DMS79 treated with DMSO at 0.1 percent for 48 hours (cell line): Measurements from ENCODE around the gene TRABD.
"Not testable (repeated sequence)": the region's sequence is repeated elsewhere in the genome, so short reads cannot be mapped to it uniquely, and the experiment has no call there.

Experiments used
- DNase-seq: peaks from one replicate; lab custom pipeline; 2025; lab: John Stamatoyannopoulos, UW

TRABD gene, protein sequence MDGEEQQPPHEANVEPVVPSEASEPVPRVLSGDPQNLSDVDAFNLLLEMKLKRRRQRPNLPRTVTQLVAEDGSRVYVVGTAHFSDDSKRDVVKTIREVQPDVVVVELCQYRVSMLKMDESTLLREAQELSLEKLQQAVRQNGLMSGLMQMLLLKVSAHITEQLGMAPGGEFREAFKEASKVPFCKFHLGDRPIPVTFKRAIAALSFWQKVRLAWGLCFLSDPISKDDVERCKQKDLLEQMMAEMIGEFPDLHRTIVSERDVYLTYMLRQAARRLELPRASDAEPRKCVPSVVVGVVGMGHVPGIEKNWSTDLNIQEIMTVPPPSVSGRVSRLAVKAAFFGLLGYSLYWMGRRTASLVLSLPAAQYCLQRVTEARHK

DNA sequence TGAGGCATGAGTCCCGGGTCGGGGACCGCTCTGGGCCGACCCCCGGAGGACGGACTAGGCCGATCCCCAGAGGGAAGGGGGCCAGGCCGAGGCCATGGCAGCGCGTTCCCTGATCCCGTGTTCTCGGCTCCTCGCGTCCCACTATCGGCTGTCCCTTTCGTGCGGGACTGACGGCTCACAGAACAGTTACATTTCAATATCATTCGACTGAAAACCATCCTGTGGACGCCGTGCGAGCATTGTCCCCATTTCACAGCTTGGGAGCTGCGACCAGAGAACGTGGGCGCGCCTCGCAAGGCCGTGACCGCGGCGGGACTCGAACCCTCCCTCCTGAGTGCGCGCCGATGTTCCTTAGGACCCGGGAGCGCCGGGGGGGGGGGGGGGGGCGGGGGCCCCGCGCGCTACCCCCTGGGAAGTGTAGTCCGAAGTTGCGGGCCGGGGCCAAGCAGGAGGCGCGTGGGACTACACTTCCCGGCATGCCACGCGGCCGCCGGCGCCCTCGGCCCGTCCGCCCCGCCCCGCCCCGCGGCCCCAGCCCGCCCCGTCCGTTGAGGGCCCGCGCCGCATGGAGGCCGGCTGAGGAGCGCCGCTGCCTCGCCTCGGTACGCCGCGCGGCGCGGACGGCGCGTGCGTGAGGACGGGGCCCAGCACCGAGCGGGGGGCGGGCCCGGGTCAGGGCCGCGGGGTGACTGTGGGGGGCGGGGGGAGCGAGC, at the start of gene TRABD:
TSS of gene TRABD (plus strand) at position 539 of the 713 bp plus-strand sequence. CDS start 7,148 bp downstream, outside the sequence.
- DNase-seq, result peak; percentile 17

DNA sequence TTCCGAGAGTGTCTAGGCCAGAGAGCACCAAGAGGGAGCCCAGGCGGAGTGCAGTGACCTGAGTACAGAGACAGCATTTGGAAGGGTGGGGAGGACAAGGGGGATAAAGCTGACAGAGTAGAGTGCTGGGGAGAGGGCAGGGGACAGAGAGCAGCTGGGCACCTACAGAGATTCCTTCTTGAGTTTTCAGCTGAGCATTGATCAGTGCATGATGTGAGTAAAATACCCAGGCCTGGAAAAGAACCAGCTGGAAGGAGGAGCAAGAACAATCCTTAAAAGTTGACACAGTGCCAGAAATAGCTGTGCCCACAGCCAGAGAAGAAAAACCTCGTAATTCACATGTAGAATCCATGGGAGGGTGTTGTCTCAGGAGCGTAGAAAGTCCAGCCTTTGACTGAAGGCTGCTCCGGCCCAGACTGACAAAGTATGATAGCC, 49.1 kb upstream of the TRABD start:
- DNase-seq, result peak; percentile 32

DNA sequence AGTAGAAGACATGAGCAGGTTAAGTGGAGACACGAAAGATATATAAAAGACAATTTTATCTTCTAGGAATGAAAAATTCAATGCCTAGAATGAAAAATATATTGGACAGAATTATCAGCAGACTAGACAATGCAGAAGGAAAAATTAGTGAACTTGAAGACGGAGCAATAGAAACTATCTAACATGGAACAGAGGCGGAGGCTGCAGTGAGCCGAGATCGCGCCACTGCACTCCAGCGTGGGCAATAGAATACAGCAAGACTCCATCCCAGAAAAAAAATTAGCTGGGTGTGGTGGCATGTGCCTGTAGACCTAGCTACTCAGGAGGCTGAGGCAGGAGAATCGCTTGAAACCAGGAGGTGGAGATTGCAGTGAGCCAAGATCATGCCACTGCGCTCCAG, 48.4 kb upstream of the TRABD start:
- DNase-seq, result not testable (repeated sequence)

DNA sequence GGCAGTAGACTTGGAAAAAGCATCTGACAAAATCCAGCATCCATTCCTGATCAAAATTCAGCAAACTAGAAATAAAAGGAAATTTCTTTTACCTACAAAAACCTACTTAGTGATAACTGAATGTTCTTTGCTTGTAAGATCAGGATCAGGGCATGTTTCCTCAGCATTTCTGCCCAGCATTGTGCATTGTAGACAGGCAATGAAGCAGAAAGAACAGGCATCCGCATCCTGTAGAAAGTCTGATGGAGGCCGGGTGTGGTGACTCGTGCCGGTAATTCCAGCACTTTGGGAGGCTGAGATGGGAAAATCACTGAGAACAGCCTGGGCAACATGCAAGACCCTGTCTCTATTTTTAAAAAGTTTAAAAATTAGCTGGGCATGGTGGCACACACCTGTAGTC, 47.7 kb upstream of the TRABD start:
- no peak for DNase-seq

DNA sequence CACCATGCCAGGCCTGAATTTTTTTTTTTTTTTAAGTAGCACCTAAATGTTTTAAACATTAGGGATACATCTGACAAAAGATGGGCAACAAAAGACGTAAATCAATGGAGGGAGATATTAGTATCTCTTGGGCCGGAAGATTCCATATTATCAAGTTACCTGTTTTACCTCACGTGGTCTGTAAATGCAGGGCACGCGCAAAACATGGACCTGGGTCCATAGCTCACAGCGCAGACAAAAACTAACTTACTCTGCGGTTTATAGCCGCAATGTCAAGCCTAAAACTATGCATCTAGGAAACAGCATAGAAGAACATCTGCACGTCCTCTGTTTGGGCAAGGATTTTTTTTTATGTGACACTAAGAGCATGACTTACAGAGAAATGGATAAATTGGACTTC, 46.7 kb upstream of the TRABD start:
- no peak for DNase-seq

DNA sequence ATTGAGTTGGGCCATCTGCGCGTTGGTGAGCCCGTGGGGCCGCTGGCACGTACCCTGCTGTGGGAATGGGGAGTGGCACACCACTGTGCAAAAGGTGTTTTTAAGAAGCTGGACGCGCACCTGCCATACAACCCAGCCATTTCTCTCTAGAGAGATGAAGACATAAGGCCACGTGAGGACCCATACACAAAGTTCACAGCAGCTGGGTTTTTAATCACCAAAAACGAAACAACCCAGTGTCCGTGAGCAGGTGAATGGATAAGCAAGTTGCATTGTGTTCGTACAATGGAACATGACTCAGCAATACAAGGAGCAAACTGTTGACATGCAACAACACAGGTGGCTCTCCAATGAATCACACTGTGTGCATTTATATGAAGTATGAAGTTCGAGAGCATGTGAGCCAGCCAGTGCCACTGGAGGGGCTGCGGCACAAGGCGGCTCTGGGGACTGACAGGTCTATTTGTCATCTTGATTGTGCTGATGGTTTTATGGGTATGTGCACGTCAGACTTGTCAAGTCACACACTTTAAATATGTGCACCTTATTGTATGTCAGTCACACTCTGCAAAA, 45.8 kb upstream of the TRABD start:
- DNase-seq, result peak; percentile 46

DNA sequence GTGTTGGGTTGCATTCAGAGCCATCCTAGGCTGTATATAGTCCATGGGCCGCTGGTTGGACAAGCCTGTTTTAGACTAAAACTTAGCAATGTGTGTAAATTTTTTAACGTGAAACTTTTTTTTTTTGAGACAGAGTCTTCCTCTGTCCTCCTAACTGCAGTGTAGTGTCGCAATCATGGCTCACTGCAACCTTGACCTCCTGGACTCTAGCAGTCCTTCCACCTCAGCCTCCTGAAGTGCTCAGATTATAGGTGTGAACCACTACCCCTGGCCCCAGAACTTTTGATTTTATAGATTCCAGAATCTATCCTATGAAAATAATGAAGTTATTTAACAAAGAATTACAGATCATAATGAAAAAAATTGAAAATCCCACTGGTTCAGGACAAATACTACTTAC, 45.1 kb upstream of the TRABD start:
- no peak for DNase-seq

DNA sequence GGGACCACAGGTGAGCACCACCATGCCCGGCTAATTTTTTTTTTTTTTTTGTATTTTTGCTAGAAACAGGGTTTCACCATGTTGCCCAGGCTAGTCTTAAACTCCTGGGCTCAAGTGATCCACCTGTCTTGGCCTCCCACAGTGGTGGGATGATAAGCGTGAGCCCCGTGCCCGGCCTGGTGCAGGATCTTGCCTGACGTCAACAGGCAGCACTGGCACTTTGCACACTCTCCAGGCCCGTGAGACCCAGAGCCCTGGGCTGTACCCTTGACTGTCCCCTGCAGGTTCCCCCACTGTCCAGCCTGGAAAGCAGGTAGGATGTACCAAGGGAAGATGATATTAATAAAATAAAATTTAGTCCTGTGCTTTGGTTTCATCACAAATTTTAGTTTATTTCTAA, 44.3 kb upstream of the TRABD start:
- DNase-seq, result no peak

DNA sequence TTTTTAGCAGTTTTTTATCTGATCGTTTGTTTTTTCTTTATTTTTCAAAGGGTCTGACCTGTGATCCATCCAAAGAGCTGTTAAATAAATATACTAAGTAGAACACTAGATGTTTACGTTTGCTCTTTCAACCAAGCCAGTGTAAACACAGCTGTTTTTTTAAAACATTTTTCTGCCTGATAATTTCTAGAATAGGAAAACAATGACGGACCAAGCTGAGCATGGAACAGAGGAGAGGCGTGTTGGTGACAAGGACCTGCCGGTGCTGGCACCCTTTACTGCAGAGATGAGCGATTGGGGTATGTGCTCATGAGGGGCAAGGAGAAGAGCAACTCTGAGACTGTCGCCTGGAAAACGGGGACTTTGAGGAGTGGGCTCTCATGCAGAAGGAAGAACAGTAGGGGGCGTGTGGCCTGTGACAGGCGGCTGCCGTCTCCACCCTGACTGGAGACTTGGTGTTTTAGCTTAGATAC, 43.8 kb upstream of the TRABD start:
- DNase-seq, result no peak

DNA sequence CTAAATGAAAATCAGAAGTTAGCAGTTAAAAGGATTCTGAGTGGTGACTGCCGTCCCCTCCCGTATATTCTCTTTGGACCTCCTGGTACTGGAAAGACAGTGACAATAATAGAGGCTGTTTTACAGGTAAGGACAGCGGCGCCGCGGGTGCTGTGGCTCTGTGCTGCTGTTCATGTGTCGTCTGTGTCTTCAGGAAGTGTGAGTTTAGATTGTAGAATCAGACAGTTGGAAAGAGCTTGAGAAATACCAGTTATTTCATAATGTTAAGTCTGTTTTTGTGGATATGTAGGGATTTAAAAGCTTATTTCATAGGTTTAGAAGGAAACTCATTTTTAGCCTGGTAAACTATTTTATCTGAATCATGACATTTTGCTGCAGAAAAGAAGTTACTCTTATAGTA, 42.6 kb upstream of the TRABD start:
- no peak for DNase-seq

DNA sequence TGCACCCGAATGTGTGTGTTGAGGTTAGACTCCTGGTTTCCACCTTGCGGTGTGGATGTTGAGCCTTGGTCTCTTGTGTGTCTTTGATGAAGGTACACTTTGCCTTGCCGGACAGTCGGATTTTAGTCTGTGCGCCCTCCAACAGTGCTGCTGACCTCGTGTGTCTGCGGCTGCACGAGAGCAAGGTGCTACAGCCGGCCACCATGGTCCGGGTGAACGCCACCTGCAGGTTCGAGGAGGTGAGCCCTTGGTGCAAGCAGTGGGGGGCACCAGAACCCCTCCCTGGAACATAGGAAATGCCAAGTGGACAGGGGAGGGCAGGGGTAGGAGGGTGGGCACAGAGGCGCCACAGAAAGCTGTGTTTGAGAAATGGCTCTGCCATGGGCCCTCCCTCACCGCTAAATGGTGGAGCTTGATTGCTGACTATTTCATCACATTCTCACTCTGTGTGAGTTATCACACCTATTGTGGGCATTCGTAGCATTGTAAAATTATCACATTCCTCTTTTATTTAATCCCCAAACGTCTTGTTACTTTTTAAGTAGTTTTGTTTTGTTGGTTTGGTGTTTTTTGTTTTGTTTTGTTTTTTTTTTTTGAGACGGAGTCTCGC, 41.6 kb upstream of the TRABD start:
- DNase-seq, result no peak

DNA sequence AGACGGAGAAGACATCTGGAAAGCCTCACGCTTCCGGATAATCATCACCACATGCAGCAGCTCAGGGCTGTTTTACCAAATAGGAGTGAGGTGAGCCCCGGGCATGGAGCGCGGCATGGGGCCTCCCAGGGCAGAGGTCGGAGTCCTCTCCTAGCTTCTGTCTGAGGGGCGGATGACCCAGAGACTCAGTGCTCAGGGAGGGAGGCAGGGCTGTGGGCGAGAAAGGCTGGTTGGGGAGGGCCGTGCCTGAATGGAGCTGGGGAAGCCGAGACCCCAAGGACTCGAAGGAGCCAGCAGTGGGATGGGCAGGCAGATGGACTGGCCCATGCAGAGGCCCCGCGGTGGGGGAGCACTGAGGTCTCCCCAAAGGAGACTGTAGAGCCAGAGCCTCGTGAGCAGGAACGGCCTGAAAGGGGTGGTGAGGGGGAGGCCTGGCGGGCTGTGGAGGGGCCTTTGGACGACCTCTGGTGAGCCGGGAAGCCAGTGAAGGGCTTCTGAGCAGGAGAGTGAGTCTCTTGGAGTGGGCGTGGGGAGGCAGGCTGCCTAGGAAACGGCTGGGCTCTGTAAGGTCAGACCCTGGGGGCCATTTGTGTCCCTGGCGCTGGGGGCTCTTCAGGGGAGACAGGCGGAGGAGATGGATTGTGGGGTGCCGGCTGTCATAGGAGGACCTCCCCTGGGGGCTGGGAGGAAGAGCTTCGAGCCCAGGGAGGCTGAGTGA, 39.8 kb upstream of the TRABD start:
- DNase-seq, result no peak

DNA sequence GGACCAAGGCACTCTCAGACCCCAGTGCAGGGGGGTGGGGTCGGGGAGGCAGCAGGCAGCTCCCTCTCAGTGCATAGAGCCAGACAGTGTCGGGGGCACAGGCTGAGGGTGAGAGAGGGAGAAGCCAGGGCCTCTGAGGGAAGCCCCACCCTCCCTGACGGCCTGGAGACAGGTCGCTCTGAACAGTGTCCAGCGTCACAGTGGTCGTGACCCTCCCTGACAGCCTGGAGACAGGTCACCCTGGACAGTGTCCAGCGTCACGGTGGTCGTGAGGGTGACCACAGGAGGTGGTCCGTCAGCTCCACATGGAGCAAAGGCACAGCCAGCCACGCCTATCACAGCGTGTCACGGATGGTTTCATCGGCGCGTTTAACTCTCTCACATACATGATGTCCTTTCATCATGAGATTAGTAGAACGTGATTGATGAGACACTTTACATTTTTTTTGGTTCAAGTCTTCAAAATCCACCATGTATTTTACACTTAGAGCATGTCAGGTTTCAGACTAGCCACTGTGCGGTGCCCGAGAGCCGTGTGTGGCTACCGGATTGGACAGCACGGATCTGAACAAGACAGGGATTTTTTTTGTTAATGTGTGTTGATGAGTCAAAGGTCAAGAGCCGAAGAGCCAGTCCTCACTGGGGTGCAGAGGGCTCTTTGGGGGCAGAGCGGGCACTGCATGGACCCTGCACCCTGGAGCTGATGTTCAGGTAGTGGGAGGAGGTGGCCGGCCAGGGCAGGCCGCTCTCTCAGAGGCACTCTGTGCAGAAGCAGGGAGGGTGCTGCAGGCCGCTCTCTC, 39.1 kb upstream of the TRABD start:
- no peak for DNase-seq

DNA sequence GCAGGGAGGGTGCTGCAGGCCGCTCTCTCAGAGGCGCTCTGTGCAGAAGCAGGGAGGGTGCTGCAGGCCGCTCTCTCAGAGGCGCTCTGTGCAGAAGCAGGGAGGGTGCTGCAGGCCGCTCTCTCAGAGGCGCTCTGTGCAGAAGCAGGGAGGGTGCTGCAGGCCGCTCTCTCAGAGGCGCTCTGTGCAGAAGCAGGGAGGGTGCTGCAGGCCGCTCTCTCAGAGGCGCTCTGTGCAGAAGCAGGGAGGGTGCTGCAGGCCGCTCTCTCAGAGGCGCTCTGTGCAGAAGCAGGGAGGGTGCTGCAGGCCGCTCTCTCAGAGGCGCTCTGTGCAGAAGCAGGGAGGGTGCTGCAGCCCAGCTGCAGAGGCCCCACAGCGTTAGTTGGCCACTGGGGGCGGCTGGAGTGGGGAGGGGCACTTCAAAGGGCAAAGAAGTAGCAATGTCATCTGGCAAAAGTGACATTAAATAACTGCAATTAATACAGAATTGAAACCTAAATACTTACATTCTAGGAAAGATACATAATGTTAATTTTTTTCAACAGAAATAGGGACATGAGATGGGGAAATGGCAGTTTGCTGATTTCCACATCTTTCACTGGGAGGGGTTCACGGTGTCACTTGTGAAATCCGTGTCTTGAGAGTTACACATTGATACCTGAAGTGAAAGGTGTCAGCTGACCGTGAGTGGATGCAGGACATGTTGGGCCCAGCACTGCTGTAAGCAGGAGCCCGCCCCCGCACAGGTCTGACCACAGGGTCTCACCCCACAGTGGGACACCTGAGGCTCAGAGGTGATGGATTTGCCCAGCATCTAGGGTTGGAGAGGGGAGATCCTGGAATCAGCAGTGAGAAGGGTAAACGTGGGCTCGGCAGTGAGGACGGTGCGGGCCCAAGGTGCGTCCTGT, 38.2 kb upstream of the TRABD start:
- not testable (repeated sequence) for DNase-seq

DNA sequence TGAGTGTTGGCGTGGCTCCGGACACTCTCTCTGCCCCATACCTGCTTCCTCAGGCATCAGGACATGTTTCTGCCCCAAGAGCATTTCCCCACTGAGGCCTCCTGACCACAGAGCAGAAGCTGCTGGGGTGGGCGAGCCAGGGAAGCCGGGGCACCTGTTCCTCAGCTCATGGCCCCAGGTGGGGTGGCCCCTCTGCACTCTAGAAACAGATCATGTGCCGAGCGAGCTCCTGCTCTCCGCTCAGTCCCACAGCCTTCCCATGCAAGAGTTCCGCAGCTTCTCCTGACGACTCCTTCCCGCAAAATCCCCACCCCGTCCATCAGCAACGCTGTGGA, 37.6 kb upstream of the TRABD start:
- no peak for DNase-seq

DNA sequence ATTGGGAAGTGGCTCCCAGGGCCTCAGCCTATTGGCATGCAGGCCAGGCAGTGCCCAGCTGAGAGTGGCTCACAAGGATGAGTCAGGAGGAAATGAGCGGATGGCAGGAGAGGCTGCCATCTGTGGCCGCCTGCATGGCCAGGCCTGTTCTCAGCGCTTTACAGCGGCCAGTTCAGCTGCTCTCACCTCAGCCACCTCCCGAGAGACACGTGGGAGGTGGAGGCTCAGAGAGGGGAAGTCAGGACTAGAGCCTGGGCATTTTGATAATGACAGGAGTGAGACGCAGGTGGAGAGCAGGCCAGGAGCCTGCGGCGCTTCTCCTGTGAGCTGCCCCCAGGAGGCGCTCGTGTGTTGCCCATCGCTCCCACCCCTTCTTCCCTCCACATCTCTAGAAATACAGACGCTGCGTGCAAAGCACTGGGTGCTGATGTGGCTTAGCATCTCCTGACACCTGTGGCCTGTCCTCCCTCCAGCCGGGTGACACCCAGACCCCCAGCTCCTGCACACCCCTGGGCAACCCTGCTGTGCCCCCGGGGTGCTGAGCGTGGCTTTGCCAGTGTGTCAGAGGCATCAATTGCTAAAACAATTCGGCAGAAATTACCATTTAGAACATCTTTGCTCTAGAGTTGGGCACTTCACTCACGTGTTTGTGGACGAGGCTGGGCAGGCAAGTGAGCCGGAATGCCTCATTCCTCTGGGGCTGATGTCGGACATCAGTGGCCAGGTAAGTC, 36.6 kb upstream of the TRABD start:
- no peak for DNase-seq

DNA sequence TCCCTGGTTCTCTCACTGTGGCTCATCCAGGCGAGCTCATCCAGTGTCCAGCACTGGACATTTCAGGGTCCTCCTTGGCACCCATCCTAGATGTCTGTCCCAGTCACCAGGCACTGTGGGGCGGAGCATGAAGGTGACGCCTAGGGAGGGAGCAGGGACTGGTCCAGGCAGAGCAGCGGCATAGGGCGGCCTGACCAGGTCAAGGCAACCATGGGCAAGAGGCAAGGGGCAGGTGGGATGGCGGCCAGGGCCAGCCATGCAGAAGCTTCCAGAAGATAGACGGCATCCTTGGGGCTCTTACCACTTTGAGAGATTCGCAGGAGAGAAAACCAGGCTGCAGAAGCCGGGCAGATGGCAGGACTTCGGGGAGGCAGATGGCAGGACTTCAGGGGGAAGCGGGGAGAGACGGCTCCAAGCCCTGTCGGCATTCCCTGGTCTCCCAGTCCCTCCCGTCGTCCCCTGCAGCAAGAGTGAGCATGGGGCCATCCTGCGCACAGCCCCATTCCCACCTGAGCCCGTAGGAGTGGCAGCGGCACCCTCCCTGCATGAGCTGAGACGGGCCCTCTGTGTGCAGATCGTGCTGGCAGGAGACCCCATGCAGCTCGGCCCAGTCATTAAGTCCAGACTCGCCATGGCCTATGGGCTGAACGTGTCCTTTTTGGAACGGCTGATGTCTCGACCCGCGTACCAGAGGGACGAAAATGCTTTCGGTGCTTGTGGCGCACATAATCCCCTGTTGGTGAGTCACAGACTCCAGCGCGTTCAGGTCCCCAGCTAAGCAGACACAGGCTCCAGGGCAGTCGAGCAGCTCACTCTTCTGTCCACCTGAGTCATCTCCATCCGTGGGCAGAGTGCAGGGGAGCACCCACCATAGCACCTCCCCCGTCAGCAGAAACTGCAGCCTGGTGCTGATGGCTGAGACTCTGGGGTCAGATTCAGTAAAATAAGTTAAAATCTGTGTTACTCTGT, 35.3 kb upstream of the TRABD start:
- DNase-seq, result no peak
